Smooth muscle cell (in vitro differentiated cells): ENCODE results near the gene NAP1L1. TPM values are rescaled to one million over a fixed set of nuclear protein-coding genes. Genes with fewer than 3 reads are reported as not detected.
A peak's percentile ranks its signal among the peaks of the same experiment; 100 is the strongest.

ENCODE experiments used
- DNase-seq: peaks from one replicate; lab custom pipeline; 2025; ENCODE audit not compliant: unreplicated experiment; lab: John Stamatoyannopoulos, UW
- H2AFZ ChIP-seq: fragments of 200-600 bp; sonication (generic); 2 replicates; pipeline ENCODE4 v1.6.0; 2016; ENCODE audit warnings: antibody characterized with exemption, low read depth, mild to moderate bottlenecking
- H3F3A ChIP-seq: fragments of 200-600 bp; sonication (generic); 2 replicates; pipeline ENCODE4 v1.6.0; 2017; ENCODE audit warnings: antibody characterized with exemption, low read depth
- H3K27ac ChIP-seq: fragments of 200-600 bp; sonication (generic); 2 replicates; pipeline ENCODE4 v1.5.1; 2016; ENCODE audit warnings: low read depth, mild to moderate bottlenecking
- H3K27me3 ChIP-seq: fragments of 200-600 bp; sonication (generic); 2 replicates; pipeline ENCODE4 v1.6.1; 2016; ENCODE audit warnings: low read depth, mild to moderate bottlenecking
- H3K36me3 ChIP-seq: fragments of 200-600 bp; sonication (generic); 2 replicates; pipeline ENCODE4 v1.5.1; 2016; ENCODE audit warnings: low read depth
- H3K4me1 ChIP-seq: fragments of 200-600 bp; sonication (generic); 2 replicates; pipeline ENCODE4 v1.5.1; 2016; ENCODE audit warnings: low read depth
- H3K4me2 ChIP-seq: fragments of 200-600 bp; sonication (generic); 2 replicates; pipeline ENCODE4 v1.6.0; 2016; ENCODE audit warnings: mild to moderate bottlenecking
- H3K4me3 ChIP-seq: fragments of 200-600 bp; sonication (generic); 2 replicates; pipeline ENCODE4 v1.5.1; 2016; ENCODE audit warnings: mild to moderate bottlenecking
- H3K79me2 ChIP-seq: fragments of 200-600 bp; sonication (generic); 2 replicates; pipeline ENCODE4 v1.6.0; 2016; ENCODE audit warnings: low read depth, mild to moderate bottlenecking
- H3K9ac ChIP-seq: fragments of 200-600 bp; sonication (generic); 2 replicates; pipeline ENCODE4 v1.6.0; 2016; ENCODE audit warnings: low read depth
- H3K9me3 ChIP-seq: fragments of 200-600 bp; sonication (generic); replicated peaks from 2 replicates; pipeline ENCODE4 v1.5.1; 2016; ENCODE audit warnings: low read depth
- H4K20me1 ChIP-seq: fragments of 200-600 bp; sonication (generic); 2 replicates; pipeline ENCODE4 v1.6.0; 2016; ENCODE audit warnings: low read depth
- WGBS: methylation state at CpG from one replicate; pipeline ENCODE4 v1.1.7; 2016; ENCODE audit warnings: low lambda C conversion rate; 5-methylcytosine and 5-hydroxymethylcytosine counted together
- polyA plus RNA-seq: library from polyadenylated mRNA; unstranded; fragments of >200 nt; fragmentation: Nextera tagmentation; extraction: Ambion mirVana; gene quantifications from 2 replicates; pipeline ENCODE4 v1.2.1, GENCODE V29; 2016
- total RNA-seq: library from RNA; depleted of rRNA; stranded (reverse); fragments of >200 nt; gene quantifications from 2 replicates; pipeline ENCODE4 v1.2.3, GENCODE V29; 2014
- TF ChIP-seq, protein P1 (sequence below): fragments of 200-600 bp; sonication (generic); IDR thresholded peaks from 2 replicates; pipeline ENCODE4 v1.5.1; 2017; ENCODE audit warnings: borderline replicate concordance, mild to moderate bottlenecking, antibody characterized with exemption; ENCODE audit not compliant: insufficient read depth, poor library complexity, severe bottlenecking

The NAP1L1 gene
- total and polyA plus RNA-seq, 2 experiments from 2014 or later = 110 to 221 TPM

DNA sequence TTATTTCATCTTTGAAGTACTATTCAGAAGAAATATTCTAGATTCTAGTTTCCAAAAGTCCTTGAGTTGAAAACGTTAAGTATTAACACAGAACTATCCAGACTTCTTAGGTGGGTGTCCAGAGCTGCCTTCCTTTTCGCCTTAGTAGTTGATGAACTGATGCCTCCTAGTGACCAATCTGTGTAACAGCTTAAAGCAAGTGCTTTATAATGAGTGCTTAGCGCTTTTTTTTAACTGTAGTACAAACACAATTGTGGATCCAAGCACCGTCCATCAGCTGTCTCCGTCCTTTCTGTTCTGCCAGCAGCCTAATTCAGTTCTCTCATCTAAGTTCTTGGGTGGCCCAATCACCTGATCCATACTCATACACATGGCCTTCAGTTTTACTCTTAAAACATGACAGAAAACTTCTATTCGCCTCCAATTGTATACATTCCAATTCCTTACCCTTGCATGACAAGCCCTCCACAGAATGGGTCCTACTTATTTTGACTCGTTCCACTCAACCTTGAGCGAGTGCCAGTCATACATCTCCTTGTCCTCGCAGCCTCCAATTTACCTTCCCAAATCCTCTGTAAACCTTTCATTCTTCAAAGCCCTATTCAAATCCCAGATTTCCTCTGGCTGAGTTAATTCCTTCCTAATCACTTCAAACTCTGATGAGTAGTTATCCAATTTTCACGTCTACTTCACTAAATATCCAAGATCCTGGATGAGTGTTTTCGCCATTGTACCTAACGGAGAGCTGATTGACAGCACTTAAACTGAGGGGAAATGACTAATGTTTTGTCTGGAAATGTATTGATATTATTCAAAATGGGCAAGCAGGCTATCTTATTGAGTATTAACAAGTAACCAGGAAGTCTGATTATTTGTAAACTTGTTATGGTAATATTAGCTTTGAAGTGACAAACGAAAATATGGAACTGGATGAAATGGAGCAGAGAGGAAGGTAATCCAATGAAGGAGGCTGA lies 47.1 kb downstream of the NAP1L1 start:
- Histone ChIP-seq H3K79me2 (no peaks in the 10 kb centered on the region), H3K4me2 (peak overlapping the region; percentile 53), H2AFZ (no peak overlapping the region), H3F3A (peaks cover 26% of the 10 kb centered on the region), H3K36me3 (no peaks in the 10 kb centered on the region), H3K9me3 (no peaks in the 10 kb centered on the region), H3K27me3 (no peaks in the 10 kb centered on the region), H3K9ac (no peak overlapping the region), H4K20me1 (no peaks in the 10 kb centered on the region), H3K27ac (peak overlapping the region; percentile 17), H3K4me1 (peaks cover 23% of the 10 kb centered on the region), H3K4me3 (no peak overlapping the region)
- 38% methylated on average over 13 of the region's 13 CpGs for WGBS
- DNase-seq = no peak
- TF ChIP-seq, protein P1, sequence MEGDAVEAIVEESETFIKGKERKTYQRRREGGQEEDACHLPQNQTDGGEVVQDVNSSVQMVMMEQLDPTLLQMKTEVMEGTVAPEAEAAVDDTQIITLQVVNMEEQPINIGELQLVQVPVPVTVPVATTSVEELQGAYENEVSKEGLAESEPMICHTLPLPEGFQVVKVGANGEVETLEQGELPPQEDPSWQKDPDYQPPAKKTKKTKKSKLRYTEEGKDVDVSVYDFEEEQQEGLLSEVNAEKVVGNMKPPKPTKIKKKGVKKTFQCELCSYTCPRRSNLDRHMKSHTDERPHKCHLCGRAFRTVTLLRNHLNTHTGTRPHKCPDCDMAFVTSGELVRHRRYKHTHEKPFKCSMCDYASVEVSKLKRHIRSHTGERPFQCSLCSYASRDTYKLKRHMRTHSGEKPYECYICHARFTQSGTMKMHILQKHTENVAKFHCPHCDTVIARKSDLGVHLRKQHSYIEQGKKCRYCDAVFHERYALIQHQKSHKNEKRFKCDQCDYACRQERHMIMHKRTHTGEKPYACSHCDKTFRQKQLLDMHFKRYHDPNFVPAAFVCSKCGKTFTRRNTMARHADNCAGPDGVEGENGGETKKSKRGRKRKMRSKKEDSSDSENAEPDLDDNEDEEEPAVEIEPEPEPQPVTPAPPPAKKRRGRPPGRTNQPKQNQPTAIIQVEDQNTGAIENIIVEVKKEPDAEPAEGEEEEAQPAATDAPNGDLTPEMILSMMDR = peak; percentile 86

DNA sequence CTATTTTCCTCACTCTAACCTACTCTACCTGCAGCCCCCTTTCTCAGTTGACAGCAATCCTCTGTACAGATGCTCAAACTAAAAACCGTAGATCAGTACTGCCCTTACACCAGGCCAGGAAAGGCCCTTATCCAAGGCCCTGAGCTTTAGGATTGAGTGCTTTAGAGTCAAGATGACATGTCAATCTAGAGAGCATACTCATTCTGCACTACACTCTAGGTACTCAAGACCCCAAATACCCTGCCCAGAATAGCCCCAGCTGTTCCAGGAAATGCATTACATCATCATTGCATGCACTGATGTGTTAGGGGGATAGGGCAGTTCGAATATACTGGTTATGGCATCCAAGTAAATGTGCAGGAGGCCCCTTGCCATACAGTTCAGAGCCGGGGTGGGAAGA lies 49.4 kb downstream of the NAP1L1 start:
- H3K9ac ChIP-seq = no peak overlapping the region
- no peaks in the 10 kb centered on the region for H3K9me3 ChIP-seq
- TF ChIP-seq, protein P1 = no peak
- H2AFZ ChIP-seq = no peak overlapping the region
- WGBS = 90% methylated on average over 3 of the region's 3 CpGs
- H3K4me3 ChIP-seq = no peak overlapping the region
- no peaks in the 10 kb centered on the region for H3K36me3 ChIP-seq
- peaks cover 12% of the 10 kb centered on the region for H3K79me2 ChIP-seq
- peaks cover 30% of the 10 kb centered on the region for H3F3A ChIP-seq
- H3K4me2 ChIP-seq = no peak overlapping the region
- peak overlapping the region; percentile 5 for H3K27ac ChIP-seq
- peaks cover 23% of the 10 kb centered on the region for H3K4me1 ChIP-seq
- no peak for DNase-seq
- H4K20me1 ChIP-seq = peaks cover 13% of the 10 kb centered on the region
- no peaks in the 10 kb centered on the region for H3K27me3 ChIP-seq

GRCh38 chr12:76033081-76034011 lies 51.1 kb downstream of the NAP1L1 start:
- H3K4me1 ChIP-seq = peaks cover 29% of the 10 kb centered on the region
- no peak overlapping the region for H2AFZ ChIP-seq
- H3K79me2 ChIP-seq = peaks cover 29% of the 10 kb centered on the region

More at GRCh38 chr12:76033081-76034011, 51.1 kb downstream of the NAP1L1 start:
- peak overlapping the region; percentile 92 for H3K4me3 ChIP-seq
- no peaks in the 10 kb centered on the region for H3K9me3 ChIP-seq
- TF ChIP-seq, protein P1 = no peak
- 70% methylated on average over 5 of the region's 5 CpGs for WGBS
- H3K9ac ChIP-seq = peak overlapping the region; percentile 98
- peaks cover 33% of the 10 kb centered on the region for H3F3A ChIP-seq
- peak overlapping the region; percentile 92 for H3K4me2 ChIP-seq
- peak overlapping the region; percentile 98 for H3K27ac ChIP-seq
- peaks cover 30% of the 10 kb centered on the region for H4K20me1 ChIP-seq
- no peaks in the 10 kb centered on the region for H3K27me3 ChIP-seq
- no peaks in the 10 kb centered on the region for H3K36me3 ChIP-seq
- DNase-seq = no peak
